PC-9 (cell line): ENCODE data around the gene EFNA2. TPM values are rescaled to one million over a fixed set of nuclear protein-coding genes. Genes with fewer than 3 reads are reported as not detected.
"Not testable (repeated sequence)": the region's sequence is repeated elsewhere in the genome, so short reads cannot be mapped to it uniquely, and the experiment has no call there.

Experiments used
- BruUV-seq: library from RNA; stranded (reverse); fragments of 400-500 nt; replicated peaks from 2 replicates; lab custom pipeline; 2021; lab: Mats Ljungman, UMichigan
- CTCF ChIA-PET: fragments of 300-600 bp; sonication (Branson Sonifier 250); formaldehyde crosslinking; loops from one replicate; lab custom pipeline; 2022; ENCODE audit warnings: antibody characterized with exemption; lab: Charles Lee
- POLR2A ChIA-PET: fragments of 300-600 bp; sonication (Branson Sonifier 250); formaldehyde crosslinking; loops from one replicate; lab custom pipeline; 2022; ENCODE audit warnings: antibody characterized with exemption; ENCODE audit not compliant: unreplicated experiment; lab: Charles Lee
- DNase-seq, 2 experiments: peaks; one replicate each; pipeline versions ENCODE4 v3.0.0 to v3.0.0-alpha.2; 2015 to 2022; ENCODE audit warnings: mixed read lengths in 1 of 2
- H2AFZ ChIP-seq: fragments of 200-600 bp; sonication (generic); 2 replicates; pipeline ENCODE4 v1.8.1; 2017; ENCODE audit warnings: antibody characterized with exemption
- H3F3A ChIP-seq: fragments of 200-600 bp; sonication (generic); 2 replicates; pipeline ENCODE4 v1.8.1; 2017; ENCODE audit warnings: antibody characterized with exemption, mild to moderate bottlenecking, low read depth; ENCODE audit not compliant: insufficient read depth
- H3K27ac ChIP-seq: fragments of 200-600 bp; sonication (generic); 2 replicates; pipeline ENCODE4 v1.6.1; 2016; ENCODE audit warnings: mixed run types
- H3K27me3 ChIP-seq: fragments of 200-600 bp; sonication (generic); 2 replicates; pipeline ENCODE4 v1.6.1; 2016; ENCODE audit warnings: low read depth, mixed run types; ENCODE audit not compliant: insufficient read depth
- H3K36me3 ChIP-seq: fragments of 200-600 bp; sonication (generic); 2 replicates; pipeline ENCODE4 v1.6.1; 2016; ENCODE audit warnings: low read depth, mixed run types
- H3K4me1 ChIP-seq: fragments of 200-600 bp; sonication (generic); replicated peaks from 2 replicates; pipeline ENCODE4 v1.6.1; 2016; ENCODE audit warnings: mixed run types; ENCODE audit not compliant: insufficient read depth
- H3K4me2 ChIP-seq: fragments of 200-600 bp; sonication (generic); 2 replicates; pipeline ENCODE4 v1.6.1; 2017; ENCODE audit warnings: mixed run types
- H3K4me3 ChIP-seq: fragments of 200-600 bp; sonication (generic); 2 replicates; pipeline ENCODE4 v1.6.1; 2016; ENCODE audit warnings: mixed run types
- H3K79me2 ChIP-seq: fragments of 200-600 bp; sonication (generic); 2 replicates; pipeline ENCODE4 v1.6.1; 2017; ENCODE audit warnings: low read depth, mixed run types
- H3K9me2 ChIP-seq: fragments of 200-600 bp; sonication (generic); 2 replicates; pipeline ENCODE4 v1.8.1; 2017; ENCODE audit warnings: mild to moderate bottlenecking; ENCODE audit not compliant: insufficient read depth
- H3K9me3 ChIP-seq: fragments of 200-600 bp; sonication (generic); 2 replicates; pipeline ENCODE4 v1.8.1; 2016; ENCODE audit warnings: low read depth; ENCODE audit not compliant: insufficient read depth
- H4K20me1 ChIP-seq: fragments of 200-600 bp; sonication (generic); 2 replicates; pipeline ENCODE4 v1.8.1; 2017; ENCODE audit not compliant: insufficient read depth
- CTCF ChIP-seq: fragments of 200-600 bp; sonication (generic); conservative IDR thresholded peaks from 2 replicates; pipeline ENCODE4 v1.6.1; 2017; ENCODE audit warnings: mixed run types, antibody characterized with exemption, mild to moderate bottlenecking, moderate library complexity
- EZH2 ChIP-seq: fragments of 200-600 bp; sonication (generic); IDR thresholded peaks from 2 replicates; pipeline ENCODE4 v1.8.0; 2017; ENCODE audit warnings: antibody characterized with exemption, low read depth
- intact Hi-C: fragments of 100-400 bp; cut with micrococcal nuclease; formaldehyde crosslinking; loops from one replicate; pipeline ENCODE4 v1.10.0; 2022; ENCODE audit not compliant: unreplicated experiment
- total RNA-seq: library from RNA; stranded (reverse); gene quantifications from 2 replicates; pipeline ENCODE4 v1.2.3, GENCODE V29; 2021

The EFNA2 gene
- total RNA-seq, 1 experiment from 2014 or later, result not detected

- H3F3A ChIP-seq, result peaks cover under 1% of the 10 kb centered on the region; the same call in 1 of the 2 replicates
- peak overlapping the region; percentile 72; the same call in 1 of the 2 replicates for H2AFZ ChIP-seq
- no peaks in the 10 kb centered on the region for H3K36me3 ChIP-seq
- peaks cover 2% of the 10 kb centered on the region; the same call in 1 of the 2 replicates for H3K4me1 ChIP-seq
- TF ChIP-seq EZH2 (no peak), CTCF (no peak)
- intact Hi-C loops, result no loop called here
- BruUV-seq, result no TSS peak
- H3K4me3 ChIP-seq, result peak overlapping the region; percentile 54; the same call in 1 of the 2 replicates
- H3K27me3 ChIP-seq, result no peaks in the 10 kb centered on the region
- no peak overlapping the region for H3K27ac ChIP-seq
- no peaks in the 10 kb centered on the region for H4K20me1 ChIP-seq
- H3K9me2 ChIP-seq, result no peaks in the 10 kb centered on the region
- ChIA-PET CTCF (interaction anchor here (0.7 kb wide), 1 partner anchor 795 kb away, joined by 3 read pairs; no protein-coding TSS in a partner anchor), POLR2A (no interaction called here)
- peak overlapping the region; percentile 81 for H3K4me2 ChIP-seq
- no peaks in the 10 kb centered on the region for H3K9me3 ChIP-seq
- no peaks in the 10 kb centered on the region for H3K79me2 ChIP-seq
- DNase-seq, result no peak
Observed at GRCh38 chr19:1325568-1326294, 40.1 kb downstream of the EFNA2 start.

- no peaks in the 10 kb centered on the region for H3K4me1 ChIP-seq
- no peak for DNase-seq
- no peaks in the 10 kb centered on the region for H3K9me2 ChIP-seq
- no TSS peak for BruUV-seq
- no peaks in the 10 kb centered on the region for H3K36me3 ChIP-seq
- no peaks in the 10 kb centered on the region for H3F3A ChIP-seq
- H3K9me3 ChIP-seq, result no peaks in the 10 kb centered on the region
- no peak for TF ChIP-seq CTCF
- no peak for TF ChIP-seq EZH2
- no peaks in the 10 kb centered on the region for H3K27me3 ChIP-seq
- ChIA-PET POLR2A (no interaction called here), CTCF (no interaction called here)
- no peak overlapping the region for H2AFZ ChIP-seq
- H4K20me1 ChIP-seq, result no peaks in the 10 kb centered on the region
- intact Hi-C loops, result no loop called here
- no peak overlapping the region for H3K4me3 ChIP-seq
- no peak overlapping the region for H3K27ac ChIP-seq
- H3K4me2 ChIP-seq, result no peak overlapping the region
- H3K79me2 ChIP-seq, result no peaks in the 10 kb centered on the region
Observed at GRCh38 chr19:1327125-1327524, 41.5 kb downstream of the EFNA2 start.

- H3K27me3 ChIP-seq, H3K4me1 ChIP-seq, BruUV-seq, CTCF ChIA-PET, POLR2A ChIA-PET, H3K9me2 ChIP-seq, H3K36me3 ChIP-seq, H3K4me3 ChIP-seq, H2AFZ ChIP-seq, DNase-seq, H3K79me2 ChIP-seq, H3K9me3 ChIP-seq, H4K20me1 ChIP-seq, H3F3A ChIP-seq, H3K4me2 ChIP-seq, H3K27ac ChIP-seq, intact Hi-C loops: not testable (repeated sequence)
Observed at GRCh38 chr19:1332208-1332607, 46.5 kb downstream of the EFNA2 start.
